Right lobe of liver (tissue), 6 donors: ENCODE data around the gene ASPHD2. TPM values are rescaled to one million over a fixed set of nuclear protein-coding genes. Genes with fewer than 3 reads are reported as not detected.

Experiments
- ATAC-seq, 4 donors: fragments of 200-7000 bp; cut with Tn5 transposase; one replicate each; pipeline ENCODE4 v1.9.1; 2020; ENCODE audit warnings: mild to moderate bottlenecking in 4 of 4, moderate library complexity in 4 of 4
- DNase-seq, 3 donors: peaks; one replicate each; pipeline ENCODE4 v3.0.0-alpha.2; 2020
- H3K27ac ChIP-seq, 3 donors: fragments of 200-600 bp; one replicate each; pipeline ENCODE4 v1.8.0; 2022
- H3K27me3 ChIP-seq, 2 donors: fragments of 200-600 bp; one replicate each; pipeline ENCODE4 v1.8.0; 2022
- H3K36me3 ChIP-seq, 4 donors: fragments of 200-600 bp; sonication (generic) in 1 of 4; one replicate each; pipeline versions ENCODE4 v1.5.1 to v1.8.0; 2017 to 2022; ENCODE audit warnings: control low read depth in 1 of 4
- H3K4me1 ChIP-seq, 4 donors: fragments of 200-600 bp; sonication (generic) in 1 of 4; one replicate each; pipeline versions ENCODE4 v1.5.1 to v1.8.0; 2017 to 2022; ENCODE audit warnings: control low read depth in 1 of 4
- H3K4me3 ChIP-seq, 3 donors: fragments of 200-600 bp; one replicate each; pipeline ENCODE4 v1.8.0; 2022
- H3K9me3 ChIP-seq, 4 donors: fragments of 200-600 bp; sonication (generic) in 1 of 4; one replicate each; pipeline versions ENCODE4 v1.5.1 to v1.8.0; 2017 to 2022; ENCODE audit warnings: control low read depth in 1 of 4
- POLR2A ChIP-seq: fragments of 450-650 bp; IDR thresholded peaks from one replicate; pipeline ENCODE4 v1.6.1; 2017; ENCODE audit warnings: antibody characterized with exemption, mild to moderate bottlenecking
- WGBS: methylation state at CpG from one replicate; pipeline ENCODE4 v1.1.6; 2018; ENCODE audit warnings: low coverage, low lambda C conversion rate; ENCODE audit not compliant: insufficient coverage; ENCODE audit errors: missing lambda C conversion rate; 5-methylcytosine and 5-hydroxymethylcytosine counted together
- intact Hi-C, 2 donors: fragments of 100-400 bp; cut with DNase I; formaldehyde crosslinking; loops; one replicate each; pipeline versions ENCODE4 v1.11.2 to v1.14.1; 2022
- total RNA-seq, 6 experiments: library from RNA; depleted of rRNA in 2 of 6; stranded (reverse); fragments of >200 nt in 2 of 6; fragmentation: NEBNext Ultra II Directional in 3 of 6; extraction: Animal tissue kit (Norgen Biotek cat#: 25700) in 3 of 6; gene quantifications; one replicate each; pipeline versions ENCODE4 v1.1.0 to v1.2.4, GENCODE V29; 2016 to 2023
- TF ChIP-seq, protein P1 (sequence below), 4 donors: fragments of 200-600 bp in 3 of 4; fragments of 450-650 bp in 1 of 4; IDR thresholded peaks; one replicate each; pipeline versions ENCODE4 v1.5.1 to v1.8.0; 2016 to 2022; ENCODE audit warnings: antibody characterized with exemption in 4 of 4, mild to moderate bottlenecking in 2 of 4
- donor health status: DM: no; HTN: yes; CAD: no.
- donor health status: DM: no; HTN: no; CAD: no.
- donor health status: DM: no; HTN: no; CAD: no.
- donor health status: DM: no; HTN: yes; CAD: no.
- donor health status: DM: no; HTN: yes; CAD: no.

ASPHD2 gene
- total RNA-seq, 6 experiments from 2014 or later: 0.07 to 0.38 (median 0.12) TPM; not detected in 3

- TF ChIP-seq, protein P1, sequence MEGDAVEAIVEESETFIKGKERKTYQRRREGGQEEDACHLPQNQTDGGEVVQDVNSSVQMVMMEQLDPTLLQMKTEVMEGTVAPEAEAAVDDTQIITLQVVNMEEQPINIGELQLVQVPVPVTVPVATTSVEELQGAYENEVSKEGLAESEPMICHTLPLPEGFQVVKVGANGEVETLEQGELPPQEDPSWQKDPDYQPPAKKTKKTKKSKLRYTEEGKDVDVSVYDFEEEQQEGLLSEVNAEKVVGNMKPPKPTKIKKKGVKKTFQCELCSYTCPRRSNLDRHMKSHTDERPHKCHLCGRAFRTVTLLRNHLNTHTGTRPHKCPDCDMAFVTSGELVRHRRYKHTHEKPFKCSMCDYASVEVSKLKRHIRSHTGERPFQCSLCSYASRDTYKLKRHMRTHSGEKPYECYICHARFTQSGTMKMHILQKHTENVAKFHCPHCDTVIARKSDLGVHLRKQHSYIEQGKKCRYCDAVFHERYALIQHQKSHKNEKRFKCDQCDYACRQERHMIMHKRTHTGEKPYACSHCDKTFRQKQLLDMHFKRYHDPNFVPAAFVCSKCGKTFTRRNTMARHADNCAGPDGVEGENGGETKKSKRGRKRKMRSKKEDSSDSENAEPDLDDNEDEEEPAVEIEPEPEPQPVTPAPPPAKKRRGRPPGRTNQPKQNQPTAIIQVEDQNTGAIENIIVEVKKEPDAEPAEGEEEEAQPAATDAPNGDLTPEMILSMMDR (IDR thresholded peaks at IDR 0.05): no peak
- TF ChIP-seq POLR2A: no peak
- 89% methylated on average over 8 of the region's 15 CpGs for WGBS
Measured at GRCh38 chr22:26447584-26448329, 18.7 kb downstream of the ASPHD2 start.

GRCh38 chr22:26448334-26448733, 19.3 kb downstream of the ASPHD2 start:
- intact Hi-C loops: no loop called here
- Histone ChIP-seq H3K27ac (no peak overlapping the region), H3K27me3 (no peaks in the 10 kb centered on the region), H3K4me1 (no peaks in the 10 kb centered on the region), H3K9me3 (no peaks in the 10 kb centered on the region), H3K4me3 (no peak overlapping the region), H3K36me3 (peaks cover 0 to 19% (median 7%) of the 10 kb centered on the region in 4 donors)
- no peak for TF ChIP-seq POLR2A
- DNase-seq (no peak), ATAC-seq (no peak)
- WGBS: no CpG with 5 or more reads among the region's 5 CpGs

More at GRCh38 chr22:26447584-26448329, 18.7 kb downstream of the ASPHD2 start:
- ATAC-seq (no peak), DNase-seq (no peak)
- intact Hi-C loops: no loop called here
- H3K27me3 ChIP-seq: no peaks in the 10 kb centered on the region
- no peaks in the 10 kb centered on the region for H3K9me3 ChIP-seq
- no peak overlapping the region for H3K4me3 ChIP-seq
- H3K27ac ChIP-seq: no peak overlapping the region
- peaks cover 0 to 15% (median 5%) of the 10 kb centered on the region in 4 donors for H3K36me3 ChIP-seq
- no peaks in the 10 kb centered on the region for H3K4me1 ChIP-seq

DNA sequence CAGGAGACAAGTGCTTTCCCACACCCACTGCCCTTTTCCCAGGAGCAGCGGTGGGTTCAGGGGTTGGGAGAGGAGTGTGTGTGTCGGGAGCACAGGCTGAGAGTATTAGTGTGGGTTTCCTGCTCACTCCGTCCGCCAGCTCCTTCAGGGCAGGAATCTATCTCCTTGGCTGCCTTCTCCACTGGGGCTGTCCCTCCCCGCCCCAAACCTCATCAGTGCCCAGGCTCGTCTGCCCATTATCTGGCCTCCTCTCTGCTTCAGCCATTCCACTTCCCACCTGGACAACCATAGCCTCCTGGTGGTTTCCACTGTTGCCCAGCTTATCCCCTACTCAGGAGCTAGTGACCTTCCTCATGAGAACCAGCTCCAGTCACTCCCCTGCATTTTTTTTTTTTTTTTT, 19.9 kb downstream of the ASPHD2 start:
- Histone ChIP-seq H3K4me3 (no peak overlapping the region), H3K36me3 (peaks cover 0 to 25% (median 10%) of the 10 kb centered on the region in 4 donors), H3K27me3 (no peaks in the 10 kb centered on the region), H3K9me3 (no peaks in the 10 kb centered on the region), H3K27ac (no peak overlapping the region), H3K4me1 (no peaks in the 10 kb centered on the region)
- DNase-seq (no peak), ATAC-seq (peak in 1 of 4 donors; percentile 28)
- intact Hi-C loops: no loop called here
- WGBS: no CpG with 5 or more reads among the region's 6 CpGs
- TF ChIP-seq, protein P1 (IDR thresholded peaks at IDR 0.05): no peak
- no peak for TF ChIP-seq POLR2A

DNA sequence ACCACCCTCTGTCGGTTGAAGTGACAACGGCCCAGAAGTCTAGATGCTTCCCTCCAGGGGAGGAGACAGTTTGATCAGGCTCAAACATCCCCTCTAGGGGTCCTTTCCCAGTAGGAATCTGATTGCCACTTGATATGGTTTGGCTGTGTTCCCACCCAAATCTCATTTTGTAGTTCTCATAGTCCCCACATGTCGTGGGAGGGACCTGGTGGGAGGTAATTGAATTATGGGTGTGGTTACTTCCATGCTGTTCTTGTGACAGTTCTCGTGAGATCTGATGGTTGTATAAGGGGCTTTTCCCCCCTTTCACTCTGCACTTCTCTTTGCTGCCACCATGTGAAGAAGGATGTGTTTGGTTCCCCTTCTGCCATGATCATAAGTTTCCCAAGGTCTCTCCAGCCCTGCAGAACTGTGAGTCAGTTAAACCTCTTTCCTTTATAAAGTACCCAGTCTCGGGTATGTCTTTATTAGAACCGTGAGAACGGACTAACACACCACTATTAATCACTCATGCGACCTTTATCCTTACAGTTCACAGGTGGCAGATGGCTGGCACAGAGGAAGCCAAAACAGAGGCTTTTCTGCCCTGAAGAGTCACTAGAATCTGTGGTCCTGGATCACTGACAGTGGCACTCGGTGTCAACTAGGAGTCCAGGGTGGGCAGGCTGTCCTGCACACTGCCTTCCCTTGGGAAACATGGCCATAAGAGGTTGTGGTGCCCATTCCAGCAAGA, 21.6 kb downstream of the ASPHD2 start:
- Histone ChIP-seq H3K27me3 (no peaks in the 10 kb centered on the region), H3K9me3 (no peaks in the 10 kb centered on the region), H3K27ac (no peak overlapping the region), H3K4me3 (no peak overlapping the region), H3K36me3 (peaks cover 0 to 29% (median 10%) of the 10 kb centered on the region in 4 donors), H3K4me1 (no peaks in the 10 kb centered on the region)
- TF ChIP-seq, protein P1 (IDR thresholded peaks at IDR 0.05): no peak
- TF ChIP-seq POLR2A: no peak
- no peak for ATAC-seq
- intact Hi-C loops: no loop called here
- 60% methylated on average over 1 of the region's 9 CpGs for WGBS
- no peak for DNase-seq
